DND-41 (cell line): ENCODE data around the gene TPO.

ENCODE experiments used
- ATAC-seq: fragments of 200-7000 bp; cut with Tn5 transposase; 3 replicates; pipeline ENCODE4 v1.9.1; 2021; ENCODE audit warnings: low read depth; ENCODE audit not compliant: insufficient read depth
- DNase-seq: peaks from one replicate; pipeline ENCODE4 v3.0.0-alpha.2; 2020
- H2AFZ ChIP-seq: 2 replicates; pipeline ENCODE4 v1.6.0; 2012; ENCODE audit warnings: low read depth, low read length
- H3K27ac ChIP-seq: 2 replicates; pipeline ENCODE4 v1.5.1; 2012; ENCODE audit warnings: low read length, inconsistent platforms
- H3K27me3 ChIP-seq: fragments of 200-600 bp; sonication (generic); 2 replicates; pipeline ENCODE4 v1.6.0; 2012; ENCODE audit warnings: low read length, mild to moderate bottlenecking, inconsistent platforms; ENCODE audit not compliant: insufficient read depth, poor library complexity
- H3K36me3 ChIP-seq: 2 replicates; pipeline ENCODE4 v1.5.1; 2012; ENCODE audit warnings: low read length, inconsistent platforms; ENCODE audit not compliant: insufficient read depth
- H3K4me1 ChIP-seq: 2 replicates; pipeline ENCODE4 v1.5.1; 2012; ENCODE audit warnings: mild to moderate bottlenecking, low read length; ENCODE audit not compliant: insufficient read depth
- H3K4me2 ChIP-seq: 2 replicates; pipeline ENCODE4 v1.6.0; 2012; ENCODE audit warnings: mild to moderate bottlenecking, moderate library complexity, low read length, inconsistent platforms; ENCODE audit not compliant: insufficient read depth
- H3K4me3 ChIP-seq, 2 experiments: fragments of 200-600 bp in 1 of 2; shearing (Covaris generic) in 1 of 2; 2 replicates each; pipeline ENCODE4 v1.5.1; 2012 to 2016; ENCODE audit warnings: inconsistent platforms in 2 of 2, low read length in 2 of 2, mild to moderate bottlenecking in 2 of 2, low read depth in 1 of 2, moderate library complexity in 1 of 2
- H3K79me2 ChIP-seq: 2 replicates; pipeline ENCODE4 v1.6.0; 2012; ENCODE audit warnings: low read length, inconsistent platforms; ENCODE audit not compliant: insufficient read depth
- H3K9ac ChIP-seq: 2 replicates; pipeline ENCODE4 v1.6.0; 2012; ENCODE audit warnings: low read depth, mild to moderate bottlenecking, inconsistent platforms, low read length, moderate library complexity
- H3K9me3 ChIP-seq: 2 replicates; pipeline ENCODE4 v1.5.1; 2012; ENCODE audit warnings: low read length, moderate library complexity, mild to moderate bottlenecking, inconsistent platforms; ENCODE audit not compliant: insufficient read depth, severe bottlenecking
- H4K20me1 ChIP-seq: 2 replicates; pipeline ENCODE4 v1.6.0; 2012; ENCODE audit warnings: low read length; ENCODE audit not compliant: insufficient read depth
- CTCF ChIP-seq: IDR thresholded peaks from 2 replicates; pipeline ENCODE4 v1.5.1; 2012; ENCODE audit warnings: borderline replicate concordance, low read length, moderate library complexity, mild to moderate bottlenecking; ENCODE audit not compliant: poor library complexity, severe bottlenecking; ENCODE audit errors: extremely low read depth
- EZH2 ChIP-seq: IDR thresholded peaks from 3 replicates; pipeline ENCODE4 v1.6.1; 2012; ENCODE audit warnings: borderline replicate concordance, low read depth, mild to moderate bottlenecking, moderate library complexity, low read length, inconsistent platforms; ENCODE audit not compliant: severe bottlenecking

Gene TPO

GRCh38 chr2:1585635-1586034, 172.4 kb downstream of the TPO start:
- no peaks in the 10 kb centered on the region for H3K36me3 ChIP-seq
- no peak overlapping the region for H3K27ac ChIP-seq
- no peak overlapping the region for H3K9ac ChIP-seq
- no peak for ATAC-seq
- no peaks in the 10 kb centered on the region for H3K9me3 ChIP-seq
- no peak overlapping the region for H3K4me2 ChIP-seq
- no peak overlapping the region for H2AFZ ChIP-seq
- H3K27me3 ChIP-seq: peaks cover 8% of the 10 kb centered on the region
- TF ChIP-seq EZH2 (no peak), CTCF (no peak)
- no peak for DNase-seq
- peaks cover 3% of the 10 kb centered on the region; the same call in 1 of the 2 replicates for H4K20me1 ChIP-seq
- H3K79me2 ChIP-seq: no peaks in the 10 kb centered on the region
- H3K4me1 ChIP-seq: no peaks in the 10 kb centered on the region
- H3K4me3 ChIP-seq: no peak overlapping the region

- H2AFZ ChIP-seq: no peak overlapping the region
- H3K9ac ChIP-seq: no peak overlapping the region
- ATAC-seq: no peak
- TF ChIP-seq CTCF (no peak), EZH2 (no peak)
- no peaks in the 10 kb centered on the region for H3K9me3 ChIP-seq
- peaks cover 3% of the 10 kb centered on the region; the same call in 1 of the 2 replicates for H4K20me1 ChIP-seq
- DNase-seq: no peak
- H3K27me3 ChIP-seq: peaks cover 8% of the 10 kb centered on the region
- no peaks in the 10 kb centered on the region for H3K4me1 ChIP-seq
- no peaks in the 10 kb centered on the region for H3K36me3 ChIP-seq
- no peak overlapping the region for H3K27ac ChIP-seq
- H3K4me3 ChIP-seq: no peak overlapping the region
- H3K4me2 ChIP-seq: no peak overlapping the region
- no peaks in the 10 kb centered on the region for H3K79me2 ChIP-seq
These were observed 173.1 kb downstream of the TPO start for GRCh38 chr2:1586251-1586922.

GRCh38 chr2:1586923-1587840, 173.9 kb downstream of the TPO start:
- H3K36me3 ChIP-seq: no peaks in the 10 kb centered on the region
- H3K4me1 ChIP-seq: no peaks in the 10 kb centered on the region
- H3K27me3 ChIP-seq: peaks cover 8% of the 10 kb centered on the region
- no peaks in the 10 kb centered on the region for H3K9me3 ChIP-seq
- H3K79me2 ChIP-seq: no peaks in the 10 kb centered on the region
- no peak overlapping the region for H2AFZ ChIP-seq
- no peak overlapping the region for H3K9ac ChIP-seq
- peaks cover 3% of the 10 kb centered on the region; the same call in 1 of the 2 replicates for H4K20me1 ChIP-seq
- ATAC-seq: no peak
- no peak overlapping the region for H3K27ac ChIP-seq
- TF ChIP-seq EZH2 (no peak), CTCF (no peak)
- no peak for DNase-seq
- H3K4me2 ChIP-seq: no peak overlapping the region
- H3K4me3 ChIP-seq: no peak overlapping the region
